Measurements from ENCODE around the gene TFCP2L1. TPM values are rescaled to one million over a fixed set of nuclear protein-coding genes. Genes with fewer than 3 reads are reported as not detected.
"Not testable (repeated sequence)": the region's sequence is repeated elsewhere in the genome, so short reads cannot be mapped to it uniquely, and the experiment has no call there.

TFCP2L1 gene
- total RNA-seq, 2 donors from 2014 or later, result 1.1 to 3.4 TPM

GRCh38 chr2:121228521-121228920 lies 56.5 kb downstream of the TFCP2L1 start:
- H3K27me3 ChIP-seq (replicated peaks; ENCODE audit: insufficient read depth), result no peaks in the 10 kb centered on the region
- no peaks in the 10 kb centered on the region for H3K36me3 ChIP-seq
- ATAC-seq (ENCODE audit: insufficient number of reproducible peaks, low FRiP score, low read depth), result no peak
- TF ChIP-seq CTCF (IDR thresholded peaks at IDR 0.05), result no peak
- H3K4me3 ChIP-seq, result no peak overlapping the region
- no peak overlapping the region for H3K27ac ChIP-seq
- no peak for DNase-seq (ENCODE audit: low spot score)
- no peaks in the 10 kb centered on the region for H3K9me3 ChIP-seq
- no peaks in the 10 kb centered on the region for H3K4me1 ChIP-seq (ENCODE audit: control insufficient read depth in 1 of 2, low read depth in 2 of 2)

- H3K4me3 ChIP-seq; H3K27me3 ChIP-seq (replicated peaks; ENCODE audit: insufficient read depth); H3K36me3 ChIP-seq; ATAC-seq (ENCODE audit: insufficient number of reproducible peaks, low FRiP score, low read depth); H3K27ac ChIP-seq; DNase-seq (ENCODE audit: low spot score); H3K9me3 ChIP-seq; H3K4me1 ChIP-seq (ENCODE audit: control insufficient read depth in 1 of 2, low read depth in 2 of 2): not testable (repeated sequence)
Measured at GRCh38 chr2:121227381-121228144, 57.4 kb downstream of the TFCP2L1 start.

GRCh38 chr2:121225681-121226080 lies 59.3 kb downstream of the TFCP2L1 start:
- not testable (repeated sequence) for ATAC-seq (ENCODE audit: insufficient number of reproducible peaks, low FRiP score, low read depth); H3K27me3 ChIP-seq (replicated peaks; ENCODE audit: insufficient read depth); H3K4me1 ChIP-seq (ENCODE audit: control insufficient read depth in 1 of 2, low read depth in 2 of 2); DNase-seq (ENCODE audit: low spot score); H3K27ac ChIP-seq; H3K4me3 ChIP-seq; H3K36me3 ChIP-seq; H3K9me3 ChIP-seq

- H3K27me3 ChIP-seq (replicated peaks; ENCODE audit: insufficient read depth), result no peaks in the 10 kb centered on the region
- no peak for TF ChIP-seq CTCF (IDR thresholded peaks at IDR 0.05)
- H3K36me3 ChIP-seq, result no peaks in the 10 kb centered on the region
- H3K9me3 ChIP-seq, result no peaks in the 10 kb centered on the region
- DNase-seq (ENCODE audit: low spot score) (no peak), ATAC-seq (ENCODE audit: insufficient number of reproducible peaks, low FRiP score, low read depth) (no peak)
- no peaks in the 10 kb centered on the region for H3K4me1 ChIP-seq (ENCODE audit: control insufficient read depth in 1 of 2, low read depth in 2 of 2)
- H3K27ac ChIP-seq, result no peak overlapping the region
- H3K4me3 ChIP-seq, result no peak overlapping the region
Measured at GRCh38 chr2:121220995-121221394, 64.0 kb downstream of the TFCP2L1 start.

- TF ChIP-seq CTCF (IDR thresholded peaks at IDR 0.05), result no peak
- Histone ChIP-seq H3K36me3 (no peaks in the 10 kb centered on the region), H3K4me1 (ENCODE audit: control insufficient read depth in 1 of 2, low read depth in 2 of 2) (no peaks in the 10 kb centered on the region), H3K27ac (no peak overlapping the region), H3K4me3 (no peak overlapping the region), H3K9me3 (no peaks in the 10 kb centered on the region), H3K27me3 (replicated peaks; ENCODE audit: insufficient read depth) (no peaks in the 10 kb centered on the region)
- no peak for DNase-seq (ENCODE audit: low spot score)
- ATAC-seq (ENCODE audit: insufficient number of reproducible peaks, low FRiP score, low read depth), result no peak
Measured at GRCh38 chr2:121219866-121220265, 65.1 kb downstream of the TFCP2L1 start.

DNA sequence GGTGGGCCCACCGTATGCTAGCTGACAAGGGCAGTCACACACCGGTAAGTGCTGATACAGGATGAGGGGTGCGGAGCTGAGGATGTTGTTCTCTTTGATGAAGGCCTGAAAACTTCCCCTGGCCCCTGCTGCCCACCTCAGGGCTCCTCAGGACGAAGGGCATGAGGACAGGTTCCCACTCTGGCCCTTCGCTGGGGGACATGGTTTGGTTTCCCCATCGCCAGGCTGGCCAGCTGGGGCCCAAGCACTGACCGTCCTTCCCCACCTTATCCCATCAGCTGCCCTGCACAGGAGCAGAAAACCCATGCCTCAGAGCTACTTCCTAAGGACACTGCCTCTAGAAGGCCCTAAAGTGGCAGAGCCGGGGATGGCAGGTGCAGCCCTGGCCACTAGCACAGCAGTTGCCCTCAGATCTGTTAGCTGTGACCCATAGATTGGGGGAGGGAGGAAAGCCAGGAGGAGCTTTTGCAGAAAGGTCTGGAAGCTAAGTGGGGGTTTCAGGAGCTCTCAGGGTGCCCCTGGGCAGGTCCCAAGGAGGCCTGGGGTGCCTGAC lies 66.5 kb downstream of the TFCP2L1 start:
- H3K27me3 ChIP-seq (replicated peaks; ENCODE audit: insufficient read depth), result no peaks in the 10 kb centered on the region
- no peak for ATAC-seq (ENCODE audit: insufficient number of reproducible peaks, low FRiP score, low read depth)

More for the DNA sequence above, 66.5 kb downstream of the TFCP2L1 start:
- Histone ChIP-seq H3K4me1 (ENCODE audit: control insufficient read depth in 1 of 2, low read depth in 2 of 2) (no peaks in the 10 kb centered on the region), H3K4me3 (no peak overlapping the region), H3K27ac (no peak overlapping the region), H3K9me3 (no peaks in the 10 kb centered on the region), H3K36me3 (no peaks in the 10 kb centered on the region)
- DNase-seq (ENCODE audit: low spot score), result no peak
- TF ChIP-seq CTCF (IDR thresholded peaks at IDR 0.05), result no peak

Measured in thoracic aorta (tissue), 2 donors.